Stimulated activated naive CD8-positive, alpha-beta T cell treated with anti-CD3 and anti-CD28 coated beads, Interleukin-15, amount 100 ng/mL, for 72 hours (primary cell): ENCODE measurements around the gene C10orf143.

Experiments
- ATAC-seq: fragments of 150-1000 bp; cut with Tn5 transposase; 2 replicates; pipeline ENCODE4 v1.10.0; 2021; ENCODE audit warnings: mild to moderate bottlenecking, moderate library complexity
- DNase-seq, 2 donors: peaks; one replicate each; pipeline ENCODE4 v3.0.0; 2021 to 2022
- H3K27ac Mint-ChIP-seq, 2 donors: one replicate each; pipeline ENCODE4 v1.8.0; 2022; ENCODE audit warnings: mild to moderate bottlenecking in 2 of 2, mixed read lengths in 2 of 2, moderate library complexity in 2 of 2
- H3K27me3 Mint-ChIP-seq: one replicate; pipeline ENCODE4 v1.8.0; 2022; ENCODE audit warnings: mixed read lengths
- H3K4me1 Mint-ChIP-seq: one replicate; pipeline ENCODE4 v1.8.0; 2022; ENCODE audit warnings: mild to moderate bottlenecking, mixed read lengths
- H3K4me3 Mint-ChIP-seq, 2 donors: one replicate each; pipeline ENCODE4 v1.8.0; 2022; ENCODE audit warnings: mild to moderate bottlenecking in 2 of 2, mixed read lengths in 2 of 2, moderate library complexity in 1 of 2
- H3K9me3 Mint-ChIP-seq, 2 donors: one replicate each; pipeline ENCODE4 v1.8.0; 2022; ENCODE audit warnings: mixed read lengths in 2 of 2

Gene C10orf143

GRCh38 chr10:130022086-130022485 lies 88.5 kb downstream of the C10orf143 start:
- ATAC-seq (no peak), DNase-seq (no peak)
- Mint-ChIP-seq H3K27ac (no peak overlapping the region), H3K9me3 (no peaks in the 10 kb centered on the region), H3K4me1 (peaks cover 18% of the 10 kb centered on the region), H3K27me3 (peaks cover 6% of the 10 kb centered on the region), H3K4me3 (no peak overlapping the region)

DNA sequence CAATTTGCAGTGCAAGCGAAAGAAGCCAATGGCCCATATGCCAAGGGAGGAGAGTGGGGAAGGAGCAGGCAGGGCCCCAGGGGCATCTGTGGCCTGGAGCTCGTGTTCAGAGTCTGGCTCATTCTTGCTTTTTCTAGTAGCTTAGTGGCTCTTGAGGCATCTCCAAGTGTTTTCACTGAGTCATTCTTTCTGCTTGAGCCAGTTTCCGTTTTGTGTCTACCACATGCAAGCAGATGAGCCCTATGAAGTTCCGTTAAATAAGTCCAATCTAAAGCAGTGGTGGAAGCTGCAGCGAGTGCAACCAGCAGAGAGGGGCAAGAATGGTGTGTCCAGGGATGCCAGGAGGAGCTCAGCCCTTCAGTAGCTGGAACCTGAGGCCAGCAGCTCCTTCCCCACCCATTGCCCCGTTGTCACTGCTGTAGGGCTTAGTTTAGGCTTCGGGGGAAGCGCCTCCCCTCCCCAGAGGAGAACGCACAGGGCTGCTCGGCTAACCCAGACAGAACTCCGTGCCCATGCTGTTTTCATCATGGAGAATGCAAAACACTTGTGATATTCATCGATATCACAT lies 89.2 kb downstream of the C10orf143 start:
- no peak overlapping the region for H3K27ac Mint-ChIP-seq
- DNase-seq (no peak), ATAC-seq (peak; percentile 28)
- H3K4me3 Mint-ChIP-seq, result no peak overlapping the region
- H3K4me1 Mint-ChIP-seq, result peaks cover 18% of the 10 kb centered on the region
- peaks cover 6% of the 10 kb centered on the region for H3K27me3 Mint-ChIP-seq
- no peaks in the 10 kb centered on the region for H3K9me3 Mint-ChIP-seq

- Mint-ChIP-seq H3K4me3 (no peak overlapping the region), H3K27ac (no peak overlapping the region), H3K9me3 (no peaks in the 10 kb centered on the region), H3K27me3 (peaks cover 6% of the 10 kb centered on the region), H3K4me1 (peaks cover 18% of the 10 kb centered on the region)
- ATAC-seq (no peak), DNase-seq (no peak)
These were observed 89.8 kb downstream of the C10orf143 start for GRCh38 chr10:130020651-130021382.

DNA sequence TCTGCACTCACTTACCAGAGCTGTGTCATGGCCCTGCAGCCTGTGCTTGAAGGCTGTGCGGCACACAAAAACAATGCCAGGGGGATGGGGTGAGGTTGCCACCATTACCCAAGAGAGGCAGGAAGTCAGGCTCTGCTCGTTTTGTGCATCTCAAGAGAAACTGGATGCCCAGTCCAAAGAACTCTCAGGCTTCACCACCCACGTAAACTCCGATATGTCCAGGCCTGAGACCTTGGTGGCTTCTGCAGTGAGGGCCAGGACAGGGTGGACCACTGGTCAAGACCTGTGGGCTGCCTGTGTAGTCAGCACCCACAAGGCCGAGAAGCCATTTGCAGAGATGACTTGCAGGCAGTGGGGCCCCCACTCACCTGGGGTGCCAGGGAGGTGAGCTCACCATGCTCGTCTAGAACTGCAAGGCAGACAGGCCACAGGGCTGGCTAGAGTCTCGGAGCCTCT lies 91.9 kb downstream of the C10orf143 start:
- Mint-ChIP-seq H3K27me3 (peaks cover 6% of the 10 kb centered on the region), H3K4me3 (no peak overlapping the region), H3K9me3 (no peaks in the 10 kb centered on the region), H3K27ac (no peak overlapping the region), H3K4me1 (peaks cover 18% of the 10 kb centered on the region)
- DNase-seq, result no peak
- ATAC-seq, result no peak

GRCh38 chr10:130018265-130018664 lies 92.4 kb downstream of the C10orf143 start:
- Mint-ChIP-seq H3K4me1 (peaks cover 18% of the 10 kb centered on the region), H3K27me3 (peaks cover 6% of the 10 kb centered on the region), H3K27ac (no peak overlapping the region), H3K4me3 (no peak overlapping the region), H3K9me3 (no peaks in the 10 kb centered on the region)
- ATAC-seq, result no peak
- no peak for DNase-seq

DNA sequence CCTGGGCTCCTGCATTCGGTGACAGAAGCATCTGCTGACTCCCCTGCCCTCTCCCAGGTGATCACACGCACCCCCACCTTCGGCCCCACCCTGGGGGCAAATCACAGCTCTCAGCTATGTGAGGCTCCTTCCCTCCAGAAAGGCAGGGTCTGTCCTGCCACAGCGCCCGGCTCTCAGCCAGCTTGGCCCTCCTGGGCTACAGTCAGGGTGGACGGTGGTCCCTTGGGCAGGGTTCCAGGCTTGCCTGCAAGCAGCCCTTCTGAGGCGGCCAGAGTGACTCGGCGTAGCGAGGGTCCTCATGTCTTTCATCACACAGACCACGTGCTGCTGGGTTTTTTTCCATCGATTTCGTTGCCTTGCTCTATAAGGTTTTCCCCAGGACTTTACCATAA lies 93.0 kb downstream of the C10orf143 start:
- no peak for DNase-seq
- H3K9me3 Mint-ChIP-seq, result no peaks in the 10 kb centered on the region
- peaks cover 18% of the 10 kb centered on the region for H3K4me1 Mint-ChIP-seq

GRCh38 chr10:130016993-130017630 lies 93.5 kb downstream of the C10orf143 start:
- H3K4me1 Mint-ChIP-seq, result peaks cover 18% of the 10 kb centered on the region
- ATAC-seq (no peak), DNase-seq (no peak)
- H3K9me3 Mint-ChIP-seq, result no peaks in the 10 kb centered on the region
- peaks cover 8% of the 10 kb centered on the region for H3K27me3 Mint-ChIP-seq
- H3K27ac Mint-ChIP-seq, result no peak overlapping the region
- H3K4me3 Mint-ChIP-seq, result no peak overlapping the region

More for the DNA sequence above, 93.0 kb downstream of the C10orf143 start:
- Mint-ChIP-seq H3K27ac (no peak overlapping the region), H3K27me3 (peaks cover 6% of the 10 kb centered on the region), H3K4me3 (no peak overlapping the region)
- no peak for ATAC-seq

DNA sequence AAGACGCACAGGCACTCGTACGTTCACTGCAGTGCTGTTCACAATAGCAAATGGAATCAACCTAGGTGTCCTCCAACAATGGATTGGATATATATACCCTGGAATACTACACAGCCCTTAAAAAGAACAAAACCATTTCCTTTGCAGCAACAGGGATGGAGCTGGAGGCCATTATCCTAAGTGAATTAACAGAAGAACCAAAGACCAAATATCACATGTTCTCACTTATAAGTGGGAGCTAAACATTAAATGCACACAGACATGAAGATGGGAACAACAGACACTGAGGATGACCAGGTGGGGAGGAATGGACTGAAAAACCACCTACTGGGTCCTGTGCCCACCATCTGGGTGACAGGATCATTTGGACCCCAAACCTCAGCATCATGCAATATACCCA lies 94.5 kb downstream of the C10orf143 start:
- no peak overlapping the region for H3K27ac Mint-ChIP-seq
- no peak for DNase-seq
- H3K4me3 Mint-ChIP-seq, result no peak overlapping the region
- H3K9me3 Mint-ChIP-seq, result no peaks in the 10 kb centered on the region
- peaks cover 18% of the 10 kb centered on the region for H3K27me3 Mint-ChIP-seq
- peaks cover 11% of the 10 kb centered on the region for H3K4me1 Mint-ChIP-seq
- no peak for ATAC-seq

- DNase-seq (no peak), ATAC-seq (no peak)
- Mint-ChIP-seq H3K4me1 (peaks cover 8% of the 10 kb centered on the region), H3K27ac (no peak overlapping the region), H3K9me3 (no peaks in the 10 kb centered on the region), H3K4me3 (no peak overlapping the region), H3K27me3 (peaks cover 12% of the 10 kb centered on the region)
These were observed 95.4 kb downstream of the C10orf143 start for GRCh38 chr10:130015075-130015695.

DNA sequence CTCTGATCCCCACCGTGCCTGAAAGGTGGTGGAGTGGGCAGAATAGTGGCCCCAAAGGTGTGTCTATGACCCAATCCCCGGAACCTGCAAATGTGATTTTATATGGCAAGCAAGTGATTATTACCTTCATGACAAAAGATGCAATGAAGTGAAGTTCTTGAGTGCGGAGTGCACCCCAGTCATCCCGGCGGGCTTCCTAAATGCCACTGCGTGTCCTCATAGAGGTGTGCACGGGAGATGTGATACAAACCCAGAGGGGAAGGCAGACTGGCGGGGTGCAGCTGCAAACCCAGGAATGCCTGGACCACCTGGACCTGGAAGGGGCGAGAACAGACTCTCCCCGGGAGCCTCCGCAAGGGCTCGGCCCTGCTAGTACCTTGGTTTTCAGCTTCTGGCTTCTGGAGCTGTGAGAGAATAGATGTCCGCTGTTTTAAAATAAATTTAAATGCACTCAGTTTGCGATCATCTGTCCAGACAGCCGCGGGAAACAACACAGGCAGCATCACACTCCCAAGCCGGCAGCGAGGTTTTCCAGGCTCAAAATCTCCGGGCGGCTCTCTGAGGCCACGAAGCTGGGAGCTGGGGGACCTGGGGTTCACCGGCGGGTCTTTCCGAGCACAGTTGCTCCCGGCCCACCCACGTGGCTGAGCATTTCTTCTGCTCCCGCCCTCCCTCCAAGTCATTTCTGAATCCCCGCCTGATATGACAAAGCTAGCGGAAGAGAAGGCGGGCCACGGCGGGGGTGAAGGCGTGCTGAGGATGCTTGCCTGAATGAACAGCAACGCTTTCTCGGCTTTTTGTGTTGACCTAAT lies 96.2 kb downstream of the C10orf143 start:
- Mint-ChIP-seq H3K27me3 (peaks cover 12% of the 10 kb centered on the region), H3K27ac (no peak overlapping the region), H3K9me3 (no peaks in the 10 kb centered on the region), H3K4me1 (peaks cover 8% of the 10 kb centered on the region), H3K4me3 (no peak overlapping the region)
- ATAC-seq (no peak), DNase-seq (no peak)
